H1 (cell line): ENCODE data around the gene ZDHHC24. TPM values are rescaled to one million over a fixed set of nuclear protein-coding genes. Genes with fewer than 3 reads are reported as not detected.

Experiments
- CTCF ChIA-PET: fragments of 300-600 bp; sonication (Branson Sonifier 250); formaldehyde crosslinking; loops from one replicate; lab custom pipeline; 2021; ENCODE audit not compliant: partially characterized antibody; lab: Charles Lee
- POLR2A ChIA-PET: fragments of 300-600 bp; sonication (Branson Sonifier 250); formaldehyde crosslinking; loops from one replicate; lab custom pipeline; 2021; ENCODE audit warnings: inconsistent platforms; ENCODE audit not compliant: partially characterized antibody; lab: Charles Lee
- DNase-seq, 2 experiments: peaks; one replicate each; pipeline versions ENCODE4 v3.0.0 to v3.0.0-alpha.2; 2010 to 2022; ENCODE audit warnings: low spot score in 2 of 2, low read depth in 1 of 2, mixed read lengths in 1 of 2
- FAIRE-seq: peaks from 2 replicates; lab custom pipeline; 2011; peaks lifted over from hg19 to GRCh38; lab: Jason Lieb, UNC
- H2AFZ ChIP-seq: 2 replicates; pipeline ENCODE4 v1.8.1; 2012; ENCODE audit warnings: low read length, inconsistent platforms
- H2AK5ac ChIP-seq: 2 replicates; pipeline ENCODE4 v1.6.1; 2013; ENCODE audit warnings: low read depth, low read length
- H2BK120ac ChIP-seq: replicated peaks from 2 replicates; pipeline ENCODE3; 2013; ENCODE audit warnings: low read depth, low read length, inconsistent platforms
- H2BK12ac ChIP-seq: 2 replicates; pipeline ENCODE4 v1.6.1; 2013; ENCODE audit warnings: low read depth, low read length
- H2BK15ac ChIP-seq: 2 replicates; pipeline ENCODE4 v1.6.1; 2013; ENCODE audit warnings: low read length
- H2BK20ac ChIP-seq: 2 replicates; pipeline ENCODE4 v1.6.1; 2013; ENCODE audit warnings: low read length
- H2BK5ac ChIP-seq: 2 replicates; pipeline ENCODE4 v1.6.1; 2013; ENCODE audit warnings: low read depth, low read length
- H3K14ac ChIP-seq: 2 replicates; pipeline ENCODE4 v1.6.1; 2013; ENCODE audit warnings: inconsistent platforms; ENCODE audit not compliant: insufficient read length
- H3K18ac ChIP-seq: 2 replicates; pipeline ENCODE4 v1.6.1; 2013; ENCODE audit warnings: low read length; ENCODE audit errors: extremely low read depth
- H3K23ac ChIP-seq: 2 replicates; pipeline ENCODE4 v1.6.1; 2013; ENCODE audit warnings: inconsistent platforms; ENCODE audit not compliant: insufficient read length
- H3K23me2 ChIP-seq: 2 replicates; pipeline ENCODE4 v1.6.1; 2013; ENCODE audit warnings: low read depth, low read length
- H3K27ac ChIP-seq: 2 replicates; pipeline ENCODE4 v1.6.1; 2011; ENCODE audit warnings: low read depth, low read length, inconsistent platforms
- H3K27me3 ChIP-seq, 4 experiments: replicated peaks in 1 of 4; 1 replicate in 1 of 4; 2 replicates in 3 of 4; pipeline versions ENCODE4 v1.6.1 to v1.8.1; 2011 to 2013; ENCODE audit warnings: low read length in 3 of 4, mild to moderate bottlenecking in 3 of 4, inconsistent platforms in 2 of 4, mixed read lengths in 2 of 4, moderate library complexity in 1 of 4; ENCODE audit not compliant: control insufficient read depth in 3 of 4, insufficient read depth in 3 of 4; ENCODE audit errors: extremely low read depth in 1 of 4
- H3K36me3 ChIP-seq, 4 experiments: 2 replicates each; pipeline versions ENCODE4 v1.6.1 to v1.8.1; 2011 to 2013; ENCODE audit warnings: mild to moderate bottlenecking in 4 of 4, low read length in 3 of 4, moderate library complexity in 2 of 4, control low read depth in 1 of 4, inconsistent platforms in 1 of 4; ENCODE audit not compliant: insufficient read depth in 4 of 4, control insufficient read depth in 2 of 4
- H3K4ac ChIP-seq: replicated peaks from 2 replicates; pipeline ENCODE3; 2013; ENCODE audit warnings: low read length, low read depth, mixed read lengths, inconsistent platforms; ENCODE audit not compliant: insufficient read length
- H3K4me1 ChIP-seq, 4 experiments: replicated peaks in 1 of 4; 1 replicate in 1 of 4; 2 replicates in 3 of 4; pipeline versions ENCODE4 v1.6.1 to v1.8.1; 2011 to 2013; ENCODE audit warnings: low read length in 3 of 4, inconsistent platforms in 2 of 4, mixed read lengths in 1 of 4; ENCODE audit not compliant: insufficient read depth in 4 of 4, control insufficient read depth in 3 of 4
- H3K4me2 ChIP-seq, 2 experiments: 2 replicates each; pipeline versions ENCODE4 v1.6.1 to v1.8.1; 2011 to 2013; ENCODE audit warnings: low read depth in 2 of 2, low read length in 2 of 2, control low read depth in 1 of 2, inconsistent platforms in 1 of 2, mild to moderate bottlenecking in 1 of 2; ENCODE audit not compliant: insufficient read depth in 1 of 2
- H3K4me3 ChIP-seq, 4 experiments: fragments of 200-600, 300-600 bp in 1 of 4; sonication (generic), shearing (Covaris generic), sonication (Bioruptor Twin) in 1 of 4; 2 replicates each; pipeline versions ENCODE4 v1.5.1 to v1.8.1; 2011 to 2016; ENCODE audit warnings: low read length in 4 of 4, low read depth in 3 of 4, control low read depth in 2 of 4, inconsistent platforms in 2 of 4, mild to moderate bottlenecking in 2 of 4, mixed read lengths in 1 of 4, moderate library complexity in 1 of 4; ENCODE audit not compliant: insufficient read depth in 2 of 4; ENCODE audit errors: extremely low read depth in 1 of 4
- H3K56ac ChIP-seq: replicated peaks from 2 replicates; pipeline ENCODE3; 2013; ENCODE audit warnings: low read depth, mild to moderate bottlenecking, mixed read lengths, low read length, inconsistent platforms; ENCODE audit not compliant: insufficient read length
- H3K79me1 ChIP-seq: 2 replicates; pipeline ENCODE4 v1.6.1; 2013; ENCODE audit warnings: low read depth, low read length, control low read depth
- H3K79me2 ChIP-seq, 2 experiments: 2 replicates each; pipeline versions ENCODE4 v1.6.1 to v1.8.1; 2012 to 2013; ENCODE audit warnings: low read length in 2 of 2, mild to moderate bottlenecking in 2 of 2, inconsistent platforms in 1 of 2; ENCODE audit not compliant: insufficient read depth in 2 of 2, control insufficient read depth in 1 of 2
- H3K9ac ChIP-seq, 4 experiments: replicated peaks in 1 of 4; 1 replicate in 1 of 4; 2 replicates in 3 of 4; pipeline versions ENCODE4 v1.6.1 to v1.8.1; 2011 to 2013; ENCODE audit warnings: low read depth in 3 of 4, low read length in 3 of 4, control low read depth in 2 of 4, mild to moderate bottlenecking in 2 of 4, moderate library complexity in 2 of 4, inconsistent platforms in 1 of 4; ENCODE audit errors: extremely low read depth in 1 of 4
- H3K9me3 ChIP-seq, 2 experiments: 2 replicates each; pipeline versions ENCODE4 v1.6.1 to v1.8.1; 2012 to 2013; ENCODE audit warnings: mild to moderate bottlenecking in 2 of 2, moderate library complexity in 2 of 2, control low read depth in 1 of 2, inconsistent platforms in 1 of 2, low read depth in 1 of 2, low read length in 1 of 2, mixed read lengths in 1 of 2; ENCODE audit not compliant: insufficient read depth in 2 of 2
- H4K20me1 ChIP-seq, 2 experiments: replicated peaks in 1 of 2; 2 replicates each; pipeline versions ENCODE3 to v1.8.1; 2011 to 2013; ENCODE audit warnings: inconsistent platforms in 2 of 2, low read length in 2 of 2, mild to moderate bottlenecking in 1 of 2; ENCODE audit not compliant: insufficient read depth in 2 of 2, control insufficient read depth in 1 of 2
- H4K5ac ChIP-seq: 2 replicates; pipeline ENCODE4 v1.6.1; 2013; ENCODE audit warnings: low read length, low read depth, mixed read lengths, inconsistent platforms; ENCODE audit not compliant: insufficient read length
- H4K8ac ChIP-seq: 2 replicates; pipeline ENCODE4 v1.8.0; 2013; ENCODE audit warnings: mild to moderate bottlenecking, moderate library complexity, low read length, inconsistent platforms; ENCODE audit not compliant: insufficient read depth; ENCODE audit errors: extremely low read depth
- H4K91ac ChIP-seq: replicated peaks from 2 replicates; pipeline ENCODE3; 2013; ENCODE audit warnings: low read length, mixed read lengths, inconsistent platforms; ENCODE audit not compliant: insufficient read length
- CHD2 ChIP-seq: IDR thresholded peaks from 2 replicates; pipeline ENCODE4 v1.6.1; 2012; ENCODE audit warnings: low read length, improper control_type of control experiment
- FOSL1 ChIP-seq: IDR thresholded peaks from 2 replicates; pipeline ENCODE4 v1.6.1; 2011; ENCODE audit warnings: mild to moderate bottlenecking, low read depth, low read length, moderate library complexity; ENCODE audit not compliant: insufficient read depth
- RXRA ChIP-seq: IDR thresholded peaks from 2 replicates; pipeline ENCODE4 v1.6.1; 2011; ENCODE audit warnings: low read depth, mild to moderate bottlenecking, low read length, moderate library complexity; ENCODE audit not compliant: insufficient read depth
- SIN3A ChIP-seq, 2 experiments: IDR thresholded peaks in 1 of 2; conservative IDR thresholded peaks in 1 of 2; 2 replicates each; pipeline ENCODE4 v1.6.1; 2011 to 2012; ENCODE audit warnings: low read length in 2 of 2, improper control_type of control experiment in 1 of 2, low read depth in 1 of 2, mild to moderate bottlenecking in 1 of 2
- YY1 ChIP-seq: IDR thresholded peaks from 2 replicates; pipeline ENCODE4 v1.6.1; 2011; ENCODE audit warnings: low read depth, mild to moderate bottlenecking, low read length
- WGBS, 2 experiments: shearing (Covaris generic) in 1 of 2; methylation state at CpG; one replicate each; pipeline versions ENCODE4 v1.1.6 to v1.1.7; 2013 to 2015; ENCODE audit warnings: low lambda C conversion rate in 2 of 2, mixed read lengths in 2 of 2, inconsistent platforms in 1 of 2, low coverage in 1 of 2, missing lambda C conversion rate in 1 of 2; ENCODE audit not compliant: insufficient replicate concordance in 2 of 2, insufficient coverage in 1 of 2, insufficient read length in 1 of 2; ENCODE audit errors: extremely low coverage in 1 of 2, missing lambda C conversion rate in 1 of 2; 5-methylcytosine and 5-hydroxymethylcytosine counted together
- polyA plus RNA-seq, 7 experiments: library from polyadenylated mRNA; depleted of rRNA in 3 of 7; stranded (reverse) in 5 of 7; unstranded in 2 of 7; fragments of >200 nt in 5 of 7; fragments of 200-250 nt in 2 of 7; gene quantifications; 1 replicate in 5 of 7; 2 replicates in 1 of 7; 4 replicates in 1 of 7; pipeline versions ENCODE4 v1.2.1 to v1.2.3, GENCODE V29; 2011 to 2013; ENCODE audit warnings: missing spikeins in 2 of 7, mixed read lengths in 2 of 7
- total RNA-seq: library from RNA; stranded (reverse); fragmentation: NEBNext Ultra II Directional; extraction: Animal tissue kit (Norgen Biotek cat#: 25700); gene quantifications from 2 replicates; pipeline ENCODE4 v1.2.1, GENCODE V29; 2021
- TF ChIP-seq, protein P1 (sequence below), 3 experiments: IDR thresholded peaks; 1 replicate in 2 of 3; 2 replicates in 1 of 3; pipeline versions ENCODE4 v1.5.1 to v1.6.1; 2011; ENCODE audit warnings: low read length in 3 of 3, mild to moderate bottlenecking in 3 of 3, inconsistent platforms in 2 of 3, low read depth in 1 of 3, moderate library complexity in 1 of 3; ENCODE audit not compliant: insufficient read depth in 1 of 3; ENCODE audit errors: control extremely low read depth in 1 of 3

The ZDHHC24 gene
- total and polyA plus RNA-seq, 2 of the 8 experiments (the other 6 are each of a cell fraction or from before 2014, with no cell fraction given): 8.4 to 9.7 TPM

DNA sequence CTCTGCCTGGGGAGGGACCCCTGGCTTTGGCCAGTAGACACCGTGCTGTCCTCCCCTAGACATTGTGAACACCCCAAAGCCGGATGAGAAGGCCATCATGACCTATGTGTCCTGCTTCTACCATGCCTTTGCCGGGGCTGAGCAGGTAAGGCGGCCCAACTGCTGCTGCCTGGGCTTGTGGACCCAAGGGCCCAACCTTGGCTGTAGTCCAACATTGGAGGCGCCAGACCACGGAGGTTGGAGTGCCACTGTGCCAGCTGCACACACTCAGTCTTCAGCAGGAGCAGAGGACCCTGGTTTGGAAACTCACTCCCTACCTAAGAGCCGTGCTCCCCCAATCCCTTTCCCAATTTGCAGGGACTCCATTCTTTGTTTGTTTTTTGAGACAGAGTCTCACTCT is 10.2 kb upstream of the ZDHHC24 start:
- Histone ChIP-seq H4K20me1 (peaks cover 0 to 5% of the 10 kb centered on the region in 2 experiments), H3K56ac (no peak overlapping the region), H3K27ac (no peak overlapping the region), H2BK12ac (no peak overlapping the region), H3K4ac (no peak overlapping the region), H3K79me1 (no peaks in the 10 kb centered on the region), H3K4me2 (no peak overlapping the region), H3K9ac (no peak overlapping the region), H2AK5ac (no peak overlapping the region), H3K9me3 (no peaks in the 10 kb centered on the region), H3K79me2 (no peaks in the 10 kb centered on the region), H3K27me3 (no peaks in the 10 kb centered on the region), H2AFZ (no peak overlapping the region), H2BK5ac (no peak overlapping the region), H3K36me3 (peaks cover 21 to 43% (median 34%) of the 10 kb centered on the region in 4 experiments), H4K5ac (no peak overlapping the region), H3K4me1 (peaks cover 0 to 2% (median 0%) of the 10 kb centered on the region in 4 experiments; a peak in 1 of 7 replicates), H4K8ac (no peak overlapping the region), H2BK20ac (no peak overlapping the region), H3K14ac (no peak overlapping the region), H3K23ac (no peak overlapping the region), H2BK120ac (no peak overlapping the region), H2BK15ac (no peak overlapping the region), H4K91ac (no peak overlapping the region), H3K18ac (no peak overlapping the region), H3K4me3 (no peak overlapping the region), H3K23me2 (no peaks in the 10 kb centered on the region)
- FAIRE-seq (no peak), DNase-seq (no peak)
- ChIA-PET POLR2A (interaction anchor here (1.3 to 3.6 kb wide), 4 partner anchors 9 to 62 kb away, joined by 3 to 15 read pairs (median 5); partner anchors contain the start of genes ACTN3 and ZDHHC24), CTCF (interaction anchor here (1.1 kb wide), 1 partner anchor 63 kb away, joined by 3 read pairs; no protein-coding TSS in a partner anchor)
- 96% methylated on average over 7 of the region's 7 CpGs; no CpG with 5 or more reads in 1 of the 2 experiments for WGBS, 2 experiments
- TF ChIP-seq YY1: no peak
- TF ChIP-seq, protein P1, sequence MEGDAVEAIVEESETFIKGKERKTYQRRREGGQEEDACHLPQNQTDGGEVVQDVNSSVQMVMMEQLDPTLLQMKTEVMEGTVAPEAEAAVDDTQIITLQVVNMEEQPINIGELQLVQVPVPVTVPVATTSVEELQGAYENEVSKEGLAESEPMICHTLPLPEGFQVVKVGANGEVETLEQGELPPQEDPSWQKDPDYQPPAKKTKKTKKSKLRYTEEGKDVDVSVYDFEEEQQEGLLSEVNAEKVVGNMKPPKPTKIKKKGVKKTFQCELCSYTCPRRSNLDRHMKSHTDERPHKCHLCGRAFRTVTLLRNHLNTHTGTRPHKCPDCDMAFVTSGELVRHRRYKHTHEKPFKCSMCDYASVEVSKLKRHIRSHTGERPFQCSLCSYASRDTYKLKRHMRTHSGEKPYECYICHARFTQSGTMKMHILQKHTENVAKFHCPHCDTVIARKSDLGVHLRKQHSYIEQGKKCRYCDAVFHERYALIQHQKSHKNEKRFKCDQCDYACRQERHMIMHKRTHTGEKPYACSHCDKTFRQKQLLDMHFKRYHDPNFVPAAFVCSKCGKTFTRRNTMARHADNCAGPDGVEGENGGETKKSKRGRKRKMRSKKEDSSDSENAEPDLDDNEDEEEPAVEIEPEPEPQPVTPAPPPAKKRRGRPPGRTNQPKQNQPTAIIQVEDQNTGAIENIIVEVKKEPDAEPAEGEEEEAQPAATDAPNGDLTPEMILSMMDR (IDR thresholded peaks at IDR 0.05; ENCODE audit: control extremely low read depth in 1 of 3, insufficient read depth in 1 of 3, low read depth in 1 of 3, low read length in 3 of 3): no peak
- no peak for TF ChIP-seq FOSL1
- no peak for TF ChIP-seq RXRA
- no peak for TF ChIP-seq CHD2
- TF ChIP-seq SIN3A (conservative IDR thresholded peaks at IDR 0.05 in 1 of 2, IDR thresholded peaks at IDR 0.05 in 1 of 2; ENCODE audit: low read depth in 1 of 2, low read length in 2 of 2): no peak
